HG02610 (cell line): ENCODE results near the gene EMP2.

ENCODE experiments used
- ATAC-seq: cut with Tn5 transposase; IDR thresholded peaks from one replicate; pipeline ENCODE4 v1.9.1; 2021; ENCODE audit warnings: mild to moderate bottlenecking, moderate library complexity; ENCODE audit not compliant: unreplicated experiment

The EMP2 gene

GRCh38 chr16:10494343-10495030, 85.9 kb downstream of the EMP2 start:
- ATAC-seq = peak; percentile 81

- no peak for ATAC-seq
These were observed 87.1 kb downstream of the EMP2 start for GRCh38 chr16:10493276-10493675.

- no peak for ATAC-seq
These were observed 90.3 kb downstream of the EMP2 start for GRCh38 chr16:10490141-10490540.

DNA sequence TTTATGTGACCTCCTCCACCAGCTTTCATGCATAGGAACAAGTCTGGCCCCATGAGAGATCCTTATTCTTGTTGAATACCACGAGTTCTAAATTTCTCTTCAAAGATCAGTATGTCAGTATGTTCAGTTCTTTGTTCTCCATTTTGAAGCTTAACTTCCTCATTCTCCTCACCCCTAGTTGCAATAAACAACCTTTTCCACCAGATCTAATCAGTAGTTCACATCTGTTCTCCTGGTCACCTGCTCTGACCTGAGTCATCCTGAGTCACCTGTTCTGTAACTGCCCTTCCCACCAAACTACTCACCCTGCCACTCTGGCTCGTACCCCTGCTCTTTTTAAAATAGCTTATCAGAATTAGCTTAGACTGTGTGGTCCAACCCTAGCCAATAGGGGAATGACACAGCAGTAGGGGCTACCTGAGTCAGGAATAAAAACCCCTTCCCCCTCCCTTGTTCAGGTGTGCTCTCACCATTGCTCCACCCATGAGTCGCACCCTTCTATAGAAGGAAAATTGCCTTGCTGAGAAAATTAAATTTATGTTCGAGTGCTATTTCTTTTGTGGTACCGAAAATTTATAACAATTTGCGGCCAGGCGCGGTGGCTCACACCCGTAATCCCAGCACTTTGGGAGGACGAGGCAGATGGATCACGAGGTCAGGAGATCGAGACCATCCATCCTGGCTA, 94.6 kb downstream of the EMP2 start:
- ATAC-seq = no peak

DNA sequence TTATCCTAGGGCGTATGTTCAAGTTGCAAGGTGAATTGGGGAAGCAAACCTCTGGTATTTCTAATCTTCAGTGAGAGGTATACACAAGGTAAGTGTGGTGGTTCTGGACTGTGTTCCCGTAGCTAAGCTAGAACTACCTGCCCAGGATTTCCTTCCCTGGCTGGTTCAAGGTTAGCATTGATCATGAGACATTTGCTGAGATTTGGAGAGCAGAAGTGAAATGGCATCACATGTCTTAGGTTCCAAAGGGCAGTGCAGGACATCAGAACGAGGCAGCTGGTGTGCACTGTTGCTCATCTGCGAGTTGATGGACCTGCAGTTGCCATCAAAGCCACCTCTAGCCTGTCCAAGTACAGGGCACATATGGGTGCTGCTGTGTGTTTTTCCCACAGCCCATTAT, 95.2 kb downstream of the EMP2 start:
- ATAC-seq = no peak

GRCh38 chr16:10480151-10480550, 100.2 kb downstream of the EMP2 start:
- ATAC-seq = no peak
